K562 (cell line): ENCODE data around the gene CDC26. TPM values are rescaled to one million over a fixed set of nuclear protein-coding genes. Genes with fewer than 3 reads are reported as not detected.

Source experiments
- ETV5 ChIP-seq: sonication (generic); formaldehyde crosslinking; IDR thresholded peaks from 2 replicates; pipeline ENCODE4 v1.4.0; 2020; ENCODE audit warnings: low read depth, mild to moderate bottlenecking, missing genetic modification reagents
- GTF2B ChIP-seq: IDR thresholded peaks from 2 replicates; pipeline ENCODE4 v1.6.1; 2011; ENCODE audit not compliant: insufficient read length; ENCODE audit errors: extremely low read depth
- HDAC1 ChIP-seq, 2 experiments: fragments of 450-650 bp; IDR thresholded peaks; 2 replicates each; pipeline ENCODE4 v1.6.1; 2016 to 2017; ENCODE audit warnings: inconsistent platforms in 1 of 2, mild to moderate bottlenecking in 1 of 2, moderate library complexity in 1 of 2
- HEY1 ChIP-seq: fragments of 250-450 bp; sonication (Bioruptor Pico); IDR thresholded peaks from 2 replicates; pipeline ENCODE4 v1.5.0; 2020; ENCODE audit warnings: mild to moderate bottlenecking, moderate library complexity, borderline replicate concordance
- KDM5B ChIP-seq: fragments of 200-600 bp; sonication (generic); IDR thresholded peaks from 2 replicates; pipeline ENCODE4 v1.6.1; 2012; ENCODE audit warnings: low read depth, mild to moderate bottlenecking, moderate library complexity, low read length, control low read depth, inconsistent platforms; ENCODE audit not compliant: insufficient replicate concordance
- MAZ ChIP-seq, 2 experiments: fragments of 450-650 bp in 1 of 2; sonication (generic) in 1 of 2; formaldehyde crosslinking; IDR thresholded peaks in 1 of 2; conservative IDR thresholded peaks in 1 of 2; 2 replicates each; pipeline versions ENCODE4 v1.4.0 to v1.5.0; 2020; ENCODE audit warnings: mild to moderate bottlenecking in 1 of 2, missing genetic modification reagents in 1 of 2
- MXD1 ChIP-seq: fragments of 250-450 bp; sonication (Bioruptor Pico); IDR thresholded peaks from 2 replicates; pipeline ENCODE4 v1.8.0; 2021; ENCODE audit warnings: borderline replicate concordance, mild to moderate bottlenecking, moderate library complexity; ENCODE audit not compliant: poor library complexity, severe bottlenecking
- POLR2AphosphoS5 ChIP-seq: IDR thresholded peaks from 2 replicates; pipeline ENCODE4 v1.6.1; 2011; ENCODE audit warnings: mild to moderate bottlenecking, low read depth, low read length, moderate library complexity; ENCODE audit not compliant: control insufficient read depth, insufficient read depth
- SETDB1 ChIP-seq: IDR thresholded peaks from one replicate; pipeline ENCODE4 v1.6.1; 2012; ENCODE audit warnings: low read length, control low read depth, inconsistent platforms
- SMARCE1 ChIP-seq: fragments of 450-650 bp; IDR thresholded peaks from 2 replicates; pipeline ENCODE4 v1.7.1; 2016; ENCODE audit warnings: mild to moderate bottlenecking
- YY1 ChIP-seq, 3 experiments: IDR thresholded peaks; 2 replicates each; pipeline ENCODE4 v1.6.1; 2011; ENCODE audit warnings: low read length in 2 of 3, mild to moderate bottlenecking in 2 of 3, moderate library complexity in 2 of 3, borderline replicate concordance in 1 of 3, control low read depth in 1 of 3, low read depth in 1 of 3; ENCODE audit not compliant: insufficient read depth in 3 of 3, insufficient replicate concordance in 2 of 3, control insufficient read depth in 1 of 3, insufficient read length in 1 of 3; ENCODE audit errors: extremely low read depth in 1 of 3
- ZBTB11 ChIP-seq, 3 experiments: fragments of 200-800 bp in 1 of 3; fragments of 250-450 bp in 1 of 3; fragments of 450-650 bp in 1 of 3; sonication (Bioruptor Pico) in 1 of 3; sonication (Bioruptor generic) in 1 of 3; formaldehyde crosslinking in 1 of 3; IDR thresholded peaks; 2 replicates each; pipeline versions ENCODE4 v1.6.1 to v1.8.0; 2016 to 2022; ENCODE audit warnings: mild to moderate bottlenecking in 2 of 3, missing genetic modification characterization in 2 of 3, missing compliant biosample characterization in 1 of 3, moderate library complexity in 1 of 3
- ZBTB12 ChIP-seq: fragments of 250-450 bp; sonication (Bioruptor Pico); IDR thresholded peaks from 2 replicates; pipeline ENCODE4 v1.4.0; 2020
- ZNF140 ChIP-seq: fragments of 250-450 bp; sonication (Bioruptor Pico); IDR thresholded peaks from 2 replicates; pipeline ENCODE4 v1.8.0; 2021; ENCODE audit warnings: moderate library complexity, mild to moderate bottlenecking, inconsistent platforms
- ZNF239 ChIP-seq: fragments of 250-450 bp; sonication (Bioruptor Pico); IDR thresholded peaks from 2 replicates; pipeline ENCODE4 v1.4.0; 2020; ENCODE audit warnings: mild to moderate bottlenecking
- ZNF431 ChIP-seq: sonication (generic); formaldehyde crosslinking; IDR thresholded peaks from 2 replicates; pipeline ENCODE4 v1.8.0; 2022; ENCODE audit warnings: mild to moderate bottlenecking, missing genetic modification reagents
- ZNF695 ChIP-seq: fragments of 450-650 bp; formaldehyde crosslinking; IDR thresholded peaks from 2 replicates; pipeline ENCODE4 v1.4.0; 2020; ENCODE audit warnings: mild to moderate bottlenecking, moderate library complexity
- ZNF79 ChIP-seq: fragments of 250-450 bp; sonication (Bioruptor Pico); IDR thresholded peaks from 2 replicates; pipeline ENCODE4 v1.4.0; 2020; ENCODE audit warnings: low read depth, mild to moderate bottlenecking, moderate library complexity
- ZSCAN29 ChIP-seq: fragments of 450-650 bp; IDR thresholded peaks from 2 replicates; pipeline ENCODE4 v1.6.1; 2017
- polyA plus RNA-seq, 8 experiments: library from polyadenylated mRNA; depleted of rRNA in 4 of 8; stranded (reverse) in 5 of 8; unstranded in 3 of 8; fragments of >200 nt; fragmentation: Nextera tagmentation in 2 of 8; fragmentation: Illumina TruSeq in 1 of 8; extraction: Ambion mirVana in 2 of 8; extraction: Trizol in 1 of 8; gene quantifications; 2 replicates each; pipeline versions ENCODE4 v1.2.1 to v1.2.3, GENCODE V29; 2011 to 2014; ENCODE audit warnings: inconsistent platforms in 1 of 8, missing spikeins in 1 of 8
- total RNA-seq, 7 experiments: library from RNA; depleted of rRNA in 6 of 7; stranded (reverse); fragments of >200 nt in 6 of 7; fragmentation: Illumina TruSeq in 2 of 7; extraction: Trizol in 2 of 7; gene quantifications; 2 replicates each; pipeline versions ENCODE4 v1.2.1 to v1.2.3, GENCODE V29; 2011 to 2021; ENCODE audit warnings: low replicate concordance in 1 of 7

Gene CDC26
- total and polyA plus RNA-seq, 9 of the 15 experiments (the other 6 are each of a cell fraction or from before 2014, with no cell fraction given): 33.0 to 147 (median 60.0) TPM

- no peak for TF ChIP-seq ZNF695
- peak; percentile 72 for TF ChIP-seq ZBTB12 (CRISPR knock-in tag)
- peak in 1 of 3 experiments; percentile 57; a peak in 2 of 6 replicates for TF ChIP-seq ZBTB11 (CRISPR knock-in tag; IDR thresholded peaks at IDR 0.05)
- no peak for TF ChIP-seq ZNF140 (CRISPR knock-in tag)
- TF ChIP-seq ZNF239 (CRISPR knock-in tag): no peak
- TF ChIP-seq ZNF79: no peak
- peak; percentile 87 for TF ChIP-seq ETV5 (CRISPR knock-in tag)
- TF ChIP-seq GTF2B: no peak
- TF ChIP-seq MAZ (CRISPR knock-in tag; conservative IDR thresholded peaks at IDR 0.05 in 1 of 2, IDR thresholded peaks at IDR 0.05 in 1 of 2): peak in 1 of 2 experiments; percentile 53
- no peak for TF ChIP-seq SMARCE1
- TF ChIP-seq ZNF431 (CRISPR knock-in tag): no peak
- TF ChIP-seq HEY1 (CRISPR knock-in tag): no peak
- peak; percentile 85 for TF ChIP-seq KDM5B
- TF ChIP-seq SETDB1: no peak
- TF ChIP-seq HDAC1 (IDR thresholded peaks at IDR 0.05): peak in 1 of 2 experiments; percentile 74; a peak in 2 of 4 replicates
- TF ChIP-seq POLR2AphosphoS5: peak; percentile 61; the same call in 1 of the 2 replicates
- no peak for TF ChIP-seq ZSCAN29
- TF ChIP-seq YY1 (IDR thresholded peaks at IDR 0.05; ENCODE audit: borderline replicate concordance in 1 of 3, control insufficient read depth in 1 of 3, extremely low read depth in 1 of 3, insufficient read depth in 3 of 3, insufficient read length in 1 of 3, insufficient replicate concordance in 2 of 3, low read depth in 1 of 3, low read length in 2 of 3): no peak
- no peak for TF ChIP-seq MXD1
These were observed 54.2 kb downstream of the CDC26 start, which contains the start of the genes FKBP15 and SLC31A1 (continued) for GRCh38 chr9:113221003-113221799.
